D341Med (cell line): Measurements from ENCODE around the gene IQUB.
"Not testable (repeated sequence)": the region's sequence is repeated elsewhere in the genome, so short reads cannot be mapped to it uniquely, and the experiment has no call there.

ENCODE experiments used
- DNase-seq: peaks from one replicate; pipeline ENCODE4 v3.0.0; 2012; ENCODE audit warnings: low spot score

IQUB gene

DNA sequence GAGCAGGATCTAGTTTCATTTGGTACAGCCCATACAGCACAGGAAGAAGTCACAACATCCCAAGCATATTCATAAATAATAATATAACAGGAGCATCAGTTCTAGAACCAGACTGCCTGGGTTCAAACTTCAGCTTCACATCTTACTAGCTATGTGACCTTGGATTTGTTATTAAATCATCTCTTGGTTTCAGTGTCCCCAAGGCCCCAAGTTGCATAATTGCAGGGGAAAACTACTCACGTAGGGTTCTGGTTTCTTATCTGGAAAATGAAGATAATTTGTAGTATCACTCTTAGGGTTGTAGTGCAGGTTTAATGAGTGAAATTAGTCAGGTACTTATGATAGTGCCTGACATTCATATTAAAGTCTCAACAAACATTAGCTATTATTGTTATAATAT, 5.5 kb upstream of the IQUB start:
- DNase-seq = no peak

- DNase-seq = no peak
Measured at GRCh38 chr7:123538897-123539296, 4.5 kb upstream of the IQUB start.

DNA sequence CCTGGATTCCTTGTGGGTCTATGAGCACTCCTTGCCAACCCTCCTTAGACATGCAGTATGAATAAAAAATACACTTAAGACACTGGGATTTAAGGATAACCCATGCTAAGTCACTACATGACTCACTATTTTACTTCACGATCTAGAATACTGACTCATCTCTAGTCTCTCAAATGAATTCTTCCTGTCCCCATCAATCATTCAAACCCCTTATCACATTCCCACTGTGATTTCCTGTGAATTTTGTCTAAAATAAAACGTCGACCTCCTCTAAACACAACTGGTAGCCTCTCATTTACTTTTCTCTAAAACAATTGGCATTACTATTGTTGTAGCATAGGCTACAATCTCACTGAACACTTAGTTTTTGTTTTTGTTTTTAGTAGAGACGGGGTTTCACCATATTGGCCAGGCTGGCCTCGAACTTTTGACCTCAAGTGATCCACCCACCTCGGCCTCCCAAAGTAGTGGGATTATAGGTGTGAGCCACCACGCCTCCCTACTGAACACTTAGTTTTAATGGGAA, 3.9 kb upstream of the IQUB start:
- DNase-seq = no peak

DNA sequence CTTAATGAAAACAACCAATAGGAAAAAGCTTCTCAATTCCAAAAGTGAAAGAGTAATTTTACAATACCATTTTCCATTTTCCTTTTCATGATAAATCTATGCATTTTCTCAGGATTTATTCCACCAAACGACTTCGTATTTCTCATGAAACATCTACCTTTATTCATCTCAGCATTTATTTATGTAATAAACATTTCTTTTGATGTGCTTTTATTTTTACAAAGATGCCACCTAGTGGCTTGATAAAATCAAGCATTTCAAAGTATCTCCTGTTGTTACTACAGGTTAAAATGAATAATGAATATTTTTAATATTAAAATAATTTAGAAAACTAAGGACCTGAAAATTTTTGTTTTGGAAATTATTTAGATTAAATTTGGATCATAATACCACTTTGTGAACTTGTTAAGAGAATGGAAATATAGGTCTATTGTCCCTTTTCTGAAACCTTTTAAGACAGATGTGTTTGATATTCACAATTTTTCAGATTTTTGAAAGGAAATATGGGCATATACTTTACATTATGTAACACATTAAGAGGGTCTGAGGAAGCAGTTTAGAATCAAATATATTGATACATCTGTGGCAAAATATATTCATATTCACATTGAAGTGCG, 2.7 kb upstream of the IQUB start:
- no peak for DNase-seq

GRCh38 chr7:123535517-123535916, 1.1 kb upstream of the IQUB start:
- no peak for DNase-seq

DNA sequence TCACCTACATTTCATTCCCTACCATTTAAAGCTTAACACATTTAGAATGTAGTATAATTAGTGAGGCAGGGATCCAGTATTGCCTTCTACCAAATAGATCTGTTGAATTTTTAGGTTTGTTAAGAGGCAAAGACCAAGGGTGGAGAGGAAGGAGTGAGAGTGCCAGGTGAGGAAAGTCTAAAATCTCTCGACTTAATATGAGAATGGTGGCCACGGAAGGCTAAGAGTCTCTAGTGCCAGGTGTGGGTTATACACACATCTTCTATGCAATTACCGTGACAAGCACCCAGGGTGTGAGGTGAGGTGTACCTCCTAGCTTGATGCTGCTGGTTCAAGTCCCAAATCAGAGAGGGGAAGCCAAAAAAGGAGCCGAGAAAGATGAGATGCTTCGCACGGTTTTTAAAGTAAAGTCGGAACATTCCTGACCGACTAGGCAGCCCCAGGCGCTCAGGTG, 439 bp downstream of the IQUB start:
- no peak for DNase-seq

- DNase-seq = no peak
Measured at GRCh38 chr7:123533553-123533917, 860 bp downstream of the IQUB start.

GRCh38 chr7:123532788-123533552, 1.4 kb downstream of the IQUB start:
- DNase-seq = not testable (repeated sequence)

GRCh38 chr7:123532343-123532742, 2.1 kb downstream of the IQUB start:
- DNase-seq = not testable (repeated sequence)

GRCh38 chr7:123530035-123530591, 4.3 kb downstream of the IQUB start:
- DNase-seq = not testable (repeated sequence)

GRCh38 chr7:123528265-123528664, 6.1 kb downstream of the IQUB start:
- no peak for DNase-seq

- DNase-seq = not testable (repeated sequence)
Measured at GRCh38 chr7:123527712-123528225, 6.6 kb downstream of the IQUB start.

GRCh38 chr7:123526533-123526932, 7.9 kb downstream of the IQUB start:
- not testable (repeated sequence) for DNase-seq

DNA sequence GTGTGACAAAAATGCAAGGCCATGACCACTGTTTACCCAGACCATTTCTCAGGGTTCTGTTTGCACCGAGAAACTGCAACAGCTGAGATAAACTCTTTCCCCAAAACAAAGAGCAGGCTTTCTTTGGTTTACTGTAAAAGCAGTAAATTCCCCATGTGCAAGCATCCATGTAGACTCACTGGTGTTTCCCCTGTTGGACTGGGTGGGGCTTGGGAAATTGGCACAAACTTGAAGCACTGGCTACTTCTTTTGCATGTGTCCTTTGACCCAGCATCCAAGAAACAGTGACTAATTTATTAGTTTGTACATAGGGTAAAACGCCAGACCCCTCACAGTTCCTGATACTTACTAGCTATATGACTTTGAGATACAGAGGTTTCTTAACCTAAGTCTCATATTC, 12.3 kb downstream of the IQUB start:
- DNase-seq = no peak

- DNase-seq = no peak
Measured at GRCh38 chr7:123505221-123505620, 29.2 kb downstream of the IQUB start.

DNA sequence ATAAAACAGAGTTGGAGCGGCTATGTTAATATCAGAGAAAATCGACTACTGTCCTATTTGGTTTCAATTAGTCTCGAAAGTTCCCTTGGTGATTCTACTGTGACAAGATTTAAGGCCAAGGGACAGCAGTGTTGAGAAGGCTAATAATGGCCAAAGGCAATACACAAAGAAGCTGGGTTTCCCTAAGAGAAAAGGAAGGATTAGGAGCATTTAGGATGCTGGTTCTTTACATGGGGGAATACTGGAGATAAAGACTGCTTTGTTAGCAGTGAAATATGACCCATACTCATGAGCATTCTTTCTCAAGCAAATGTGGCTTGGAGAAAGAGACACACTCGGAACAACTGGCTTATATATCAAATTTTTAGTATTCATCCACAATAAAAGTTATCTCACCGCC, 32.2 kb downstream of the IQUB start:
- DNase-seq = no peak

DNA sequence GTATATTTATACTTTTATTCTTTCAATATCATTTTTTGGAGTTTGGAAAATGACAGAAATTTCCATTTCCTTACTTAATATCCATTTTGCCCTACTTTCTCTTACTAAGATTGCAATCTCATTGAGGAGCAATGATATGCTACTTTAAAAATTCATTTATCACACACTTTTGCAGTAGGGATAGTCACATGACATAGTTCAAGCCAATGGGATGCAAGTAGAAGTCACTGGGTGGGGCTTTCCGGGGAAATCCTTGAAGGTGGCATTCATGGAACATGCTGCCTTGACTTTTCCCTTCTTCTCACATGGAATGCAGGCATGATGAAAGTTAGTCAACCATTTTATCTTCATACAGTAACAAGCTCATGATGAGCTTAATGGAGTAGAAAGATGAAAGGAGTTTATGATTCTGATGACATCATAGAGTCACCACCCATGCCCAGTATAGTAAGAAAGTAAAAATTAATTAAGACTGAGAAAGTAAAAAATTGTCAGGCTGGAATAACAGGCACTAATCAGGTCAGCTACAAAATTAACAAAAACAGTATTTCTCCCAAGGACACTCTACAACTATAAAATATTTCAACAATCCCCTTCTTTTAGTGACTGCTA, 33.4 kb downstream of the IQUB start:
- DNase-seq = no peak

DNA sequence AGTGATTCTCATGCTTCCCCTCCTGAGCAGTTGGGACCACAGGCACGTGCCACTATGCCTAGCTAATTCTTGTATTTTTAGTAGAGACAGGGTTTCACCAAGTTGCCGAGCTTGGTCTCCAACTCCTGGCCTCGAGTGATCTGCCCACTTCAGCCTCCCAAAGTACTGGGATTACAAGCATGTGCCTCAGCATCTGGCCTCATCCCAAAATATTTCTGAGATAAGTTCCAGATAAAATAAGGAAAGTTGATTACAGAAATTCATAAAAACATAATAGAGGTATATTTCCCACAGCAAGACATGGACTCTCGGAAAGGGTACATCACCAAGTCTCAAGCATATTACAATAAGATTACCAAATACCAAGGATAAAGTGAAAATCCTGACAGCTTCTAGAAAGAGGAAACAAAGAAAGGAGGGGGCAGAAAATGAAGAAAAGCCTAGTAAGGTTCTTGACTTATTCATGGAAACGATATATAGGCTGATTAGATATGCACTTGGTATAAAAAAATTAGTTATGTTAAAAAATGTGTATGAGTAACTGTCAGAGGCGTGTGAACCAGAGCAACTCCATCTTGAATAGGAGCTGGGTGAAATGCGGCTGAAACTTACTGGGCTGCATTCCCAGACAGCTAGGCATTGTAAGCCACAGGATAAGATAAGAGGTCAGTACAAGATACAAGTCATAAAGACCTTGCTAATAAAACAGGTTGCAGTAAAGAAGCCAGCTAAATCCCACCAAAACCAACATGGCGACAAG, 35.0 kb downstream of the IQUB start:
- DNase-seq = no peak

DNA sequence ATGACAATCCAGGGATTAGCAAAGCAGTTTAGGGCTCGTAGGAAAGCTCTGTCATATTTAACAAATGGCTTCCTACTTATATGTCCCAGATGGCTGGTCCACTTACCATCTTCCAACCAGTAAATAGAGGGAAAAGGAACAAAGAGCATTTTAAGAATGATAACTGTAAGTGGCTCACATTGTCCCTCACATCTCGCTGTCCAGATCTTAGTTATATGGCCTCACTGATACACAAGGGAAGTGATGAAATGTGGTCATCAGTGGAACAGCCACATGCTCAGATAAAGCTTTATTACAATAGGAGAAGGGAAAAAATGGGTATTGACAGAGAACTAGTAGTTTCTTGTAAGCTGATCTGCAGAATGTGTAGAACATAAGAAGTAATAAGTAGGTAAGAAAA, 35.8 kb downstream of the IQUB start:
- no peak for DNase-seq

GRCh38 chr7:123498031-123498430, 36.4 kb downstream of the IQUB start:
- no peak for DNase-seq

GRCh38 chr7:123494193-123494796, 40.1 kb downstream of the IQUB start:
- DNase-seq = peak; percentile 31
